MCF 10A (cell line): ENCODE data around the gene PAPSS1. TPM values are rescaled to one million over a fixed set of nuclear protein-coding genes. Genes with fewer than 3 reads are reported as not detected.

Source experiments
- BruUV-seq: library from RNA; stranded (reverse); fragments of 400-500 nt; replicated peaks from 2 replicates; lab custom pipeline; 2021; lab: Mats Ljungman, UMichigan
- CTCF ChIA-PET: fragments of 300-600 bp; sonication (Branson Sonifier 250); formaldehyde crosslinking; extraction: SDS; loops from one replicate; lab custom pipeline; 2021; ENCODE audit warnings: antibody characterized with exemption, inconsistent platforms; lab: Yijun Ruan, JAX
- POLR2A ChIA-PET: fragments of 300-600, 350-650 bp; sonication (Branson Sonifier 250); formaldehyde crosslinking; extraction: SDS; loops from one replicate; lab custom pipeline; 2020; ENCODE audit warnings: antibody characterized with exemption, inconsistent platforms; lab: Yijun Ruan, JAX
- DNase-seq: peaks from one replicate; pipeline ENCODE4 v3.0.0-alpha.2; 2018; ENCODE audit not compliant: unreplicated experiment
- H3K27ac Mint-ChIP-seq: one replicate; pipeline ENCODE4 v1.8.0; 2022; ENCODE audit warnings: mild to moderate bottlenecking, low read depth, mixed read lengths; ENCODE audit not compliant: unreplicated experiment
- H3K27me3 Mint-ChIP-seq: one replicate; pipeline ENCODE4 v1.8.0; 2022; ENCODE audit warnings: mixed read lengths; ENCODE audit not compliant: insufficient read depth, unreplicated experiment
- H3K36me3 Mint-ChIP-seq: one replicate; pipeline ENCODE4 v1.8.0; 2022; ENCODE audit warnings: mild to moderate bottlenecking, moderate library complexity, mixed read lengths; ENCODE audit not compliant: insufficient read depth, unreplicated experiment
- H3K4me1 Mint-ChIP-seq: one replicate; pipeline ENCODE4 v1.8.0; 2022; ENCODE audit warnings: mixed read lengths; ENCODE audit not compliant: insufficient read depth, unreplicated experiment
- H3K4me3 Mint-ChIP-seq: one replicate; pipeline ENCODE4 v1.8.0; 2022; ENCODE audit warnings: mild to moderate bottlenecking, moderate library complexity, mixed read lengths; ENCODE audit not compliant: unreplicated experiment
- H3K9me3 Mint-ChIP-seq: one replicate; pipeline ENCODE4 v1.8.0; 2022; ENCODE audit warnings: mixed read lengths; ENCODE audit not compliant: unreplicated experiment
- CTCF ChIP-seq: fragments of 200-600 bp; IDR thresholded peaks from one replicate; pipeline ENCODE4 v1.8.0; 2022; ENCODE audit warnings: antibody characterized with exemption, mild to moderate bottlenecking; ENCODE audit not compliant: unreplicated experiment
- intact Hi-C: fragments of 100-400 bp; cut with micrococcal nuclease; formaldehyde crosslinking; loops from 2 replicates; pipeline ENCODE4 v1.14.1; 2022
- total RNA-seq: library from RNA; stranded (reverse); gene quantifications from 2 replicates; pipeline ENCODE4 v1.2.3, GENCODE V29; 2022

The PAPSS1 gene
- total RNA-seq, 1 experiment from 2014 or later = 63.9 TPM

GRCh38 chr4:107689912-107690587, 30.0 kb downstream of the PAPSS1 start:
- Mint-ChIP-seq H3K9me3 (no peaks in the 10 kb centered on the region), H3K36me3 (peaks cover 27% of the 10 kb centered on the region), H3K27me3 (no peaks in the 10 kb centered on the region), H3K27ac (no peak overlapping the region), H3K4me3 (no peak overlapping the region), H3K4me1 (no peaks in the 10 kb centered on the region)
- CTCF ChIA-PET = interaction anchor here (0.6 to 1.1 kb wide), 4 partner anchors 27 to 925 kb away, joined by 3 to 5 read pairs (median 3); no protein-coding TSS in a partner anchor
- DNase-seq = peak; percentile 67
- POLR2A ChIA-PET = interaction anchor here (2.1 kb wide), 1 partner anchor 30 kb away, joined by 13 read pairs; the partner anchor contains the start of gene PAPSS1
- intact Hi-C loops = no loop called here
- no TSS peak for BruUV-seq
- TF ChIP-seq CTCF = no peak

GRCh38 chr4:107688421-107688820, 31.6 kb downstream of the PAPSS1 start:
- Mint-ChIP-seq H3K27me3 (no peaks in the 10 kb centered on the region), H3K27ac (no peak overlapping the region), H3K9me3 (no peaks in the 10 kb centered on the region), H3K4me3 (no peak overlapping the region), H3K4me1 (no peaks in the 10 kb centered on the region), H3K36me3 (peaks cover 20% of the 10 kb centered on the region)
- BruUV-seq = no TSS peak
- DNase-seq = no peak
- CTCF ChIA-PET = interaction anchor here (1.4 kb wide), 1 partner anchor 49 kb away, joined by 4 read pairs; no protein-coding TSS in a partner anchor
- TF ChIP-seq CTCF = no peak
- intact Hi-C loops = no loop called here
- POLR2A ChIA-PET = no interaction called here

GRCh38 chr4:107685740-107686139, 34.3 kb downstream of the PAPSS1 start:
- H3K27ac Mint-ChIP-seq = no peak overlapping the region
- H3K27me3 Mint-ChIP-seq = no peaks in the 10 kb centered on the region
- POLR2A ChIA-PET = no interaction called here
- peaks cover 27% of the 10 kb centered on the region for H3K36me3 Mint-ChIP-seq
- TF ChIP-seq CTCF = no peak
- intact Hi-C loops = no loop called here
- CTCF ChIA-PET = no interaction called here
- no peak overlapping the region for H3K4me3 Mint-ChIP-seq
- DNase-seq = no peak
- H3K9me3 Mint-ChIP-seq = no peaks in the 10 kb centered on the region
- no TSS peak for BruUV-seq
- no peaks in the 10 kb centered on the region for H3K4me1 Mint-ChIP-seq

- H3K4me3 Mint-ChIP-seq = no peak overlapping the region
- no peaks in the 10 kb centered on the region for H3K27me3 Mint-ChIP-seq
- no TSS peak for BruUV-seq
- no peaks in the 10 kb centered on the region for H3K9me3 Mint-ChIP-seq
- H3K27ac Mint-ChIP-seq = no peak overlapping the region
- intact Hi-C loops = no loop called here
- no peak for TF ChIP-seq CTCF
- H3K4me1 Mint-ChIP-seq = no peaks in the 10 kb centered on the region
- POLR2A ChIA-PET = interaction anchor here (0.6 to 1.0 kb wide), 2 partner anchors 12 to 33 kb away, joined by 3 read pairs; no protein-coding TSS in a partner anchor
- no peak for DNase-seq
- peaks cover 27% of the 10 kb centered on the region for H3K36me3 Mint-ChIP-seq
- CTCF ChIA-PET = interaction anchor here (0.8 to 1.1 kb wide), 2 partner anchors 25 to 52 kb away, joined by 3 read pairs; no protein-coding TSS in a partner anchor
Measured at GRCh38 chr4:107683873-107684272, 36.2 kb downstream of the PAPSS1 start.
